GM19238 (cell line): ENCODE results near the gene DCST2.
A peak's percentile ranks its signal among the peaks of the same experiment; 100 is the strongest.

Experiments used
- DNase-seq: peaks from one replicate; pipeline ENCODE4 v3.0.0; 2011; ENCODE audit warnings: low spot score; ENCODE audit not compliant: insufficient read length

Gene DCST2

DNA sequence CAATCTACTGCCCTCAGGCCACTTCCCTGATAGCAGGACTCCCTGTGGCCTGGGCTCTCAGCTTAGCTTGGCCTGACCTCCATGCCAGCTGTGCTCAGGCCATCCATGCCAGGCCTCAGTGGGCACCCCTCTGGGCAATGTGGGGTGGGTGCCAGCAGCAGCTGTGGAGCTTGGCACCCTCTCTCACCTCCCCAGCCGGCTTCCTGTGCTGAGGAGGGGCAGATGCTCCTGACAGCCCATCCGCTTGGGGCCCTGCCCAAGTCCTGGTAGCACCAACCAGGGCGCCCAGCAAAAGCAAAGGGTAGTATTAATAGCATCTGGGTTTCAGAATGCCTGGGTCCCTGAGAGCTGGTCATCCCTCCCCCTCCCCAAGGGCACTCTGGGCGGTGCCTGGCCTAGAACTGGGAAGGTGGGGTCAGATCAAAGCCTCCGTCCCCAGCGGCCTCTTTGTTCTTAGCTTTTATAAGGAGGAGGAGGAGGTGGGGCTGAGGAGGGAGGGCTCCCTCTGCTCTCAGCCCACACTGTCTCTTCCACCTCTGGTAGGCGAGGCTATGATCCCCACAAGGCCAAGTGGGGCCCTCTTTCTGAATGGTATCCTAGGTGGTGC is 36.1 kb upstream of the DCST2 start:
- no peak for DNase-seq

DNA sequence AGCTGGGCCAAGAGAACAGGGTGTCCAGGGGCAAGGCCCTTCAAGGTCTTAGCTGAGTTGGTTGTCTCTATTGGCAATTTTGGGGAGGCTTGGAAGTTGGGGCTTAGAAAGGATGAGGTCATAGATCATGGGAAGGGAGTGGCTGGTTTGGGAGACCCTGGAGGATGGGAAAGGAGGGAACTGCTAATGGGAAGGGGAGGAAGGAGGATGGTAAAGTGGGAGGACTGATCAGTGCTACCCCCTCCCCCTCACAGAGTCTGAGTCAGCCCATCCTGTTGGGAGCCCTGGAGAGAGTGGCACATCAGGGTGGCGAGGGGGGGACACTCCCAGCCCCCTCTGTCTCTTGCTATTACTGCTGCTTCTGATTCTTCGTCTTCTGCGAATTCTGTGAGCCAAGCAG is 35.0 kb upstream of the DCST2 start:
- no peak for DNase-seq

DNA sequence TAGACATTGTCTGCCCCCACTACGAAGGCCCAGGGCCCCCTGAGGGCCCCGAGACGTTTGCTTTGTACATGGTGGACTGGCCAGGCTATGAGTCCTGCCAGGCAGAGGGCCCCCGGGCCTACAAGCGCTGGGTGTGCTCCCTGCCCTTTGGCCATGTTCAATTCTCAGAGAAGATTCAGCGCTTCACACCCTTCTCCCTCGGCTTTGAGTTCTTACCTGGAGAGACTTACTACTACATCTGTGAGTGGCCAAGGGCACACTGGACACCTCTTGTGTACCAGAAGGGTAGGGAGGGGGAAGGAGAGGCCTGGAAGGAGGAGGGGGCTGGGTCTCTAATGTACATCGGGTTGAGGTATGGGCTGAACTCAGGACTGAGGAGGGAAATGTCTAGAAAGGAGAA is 33.2 kb upstream of the DCST2 start:
- DNase-seq, result no peak

DNA sequence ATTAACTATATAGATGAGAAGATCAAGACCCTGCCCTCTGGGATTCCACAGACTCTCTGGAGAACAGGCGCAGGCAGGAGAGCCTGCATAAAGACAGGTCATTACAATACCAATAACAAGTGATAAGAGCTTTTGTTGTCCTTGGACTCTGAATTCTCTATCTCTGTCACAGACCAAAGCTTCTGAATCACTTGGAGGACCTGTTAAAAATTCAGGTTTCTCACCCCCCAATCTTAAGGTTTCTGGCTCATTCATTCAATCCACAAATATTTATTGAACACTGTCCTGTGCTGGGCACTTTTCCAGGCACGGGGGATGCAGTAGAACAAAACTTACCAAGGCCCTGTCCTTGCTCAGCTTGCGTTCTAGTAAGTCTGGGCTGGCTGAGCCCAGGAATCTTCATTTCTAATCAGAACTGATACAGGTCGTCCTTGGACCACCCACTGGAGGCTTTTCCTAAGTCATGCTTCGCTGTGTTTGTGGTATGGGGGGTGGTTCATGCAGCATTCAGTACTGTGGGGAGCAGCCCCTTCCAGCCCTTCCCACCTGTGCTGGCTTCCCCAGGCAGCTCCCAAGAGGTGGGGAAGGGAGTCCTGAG is 31.4 kb upstream of the DCST2 start:
- DNase-seq, result no peak

DNA sequence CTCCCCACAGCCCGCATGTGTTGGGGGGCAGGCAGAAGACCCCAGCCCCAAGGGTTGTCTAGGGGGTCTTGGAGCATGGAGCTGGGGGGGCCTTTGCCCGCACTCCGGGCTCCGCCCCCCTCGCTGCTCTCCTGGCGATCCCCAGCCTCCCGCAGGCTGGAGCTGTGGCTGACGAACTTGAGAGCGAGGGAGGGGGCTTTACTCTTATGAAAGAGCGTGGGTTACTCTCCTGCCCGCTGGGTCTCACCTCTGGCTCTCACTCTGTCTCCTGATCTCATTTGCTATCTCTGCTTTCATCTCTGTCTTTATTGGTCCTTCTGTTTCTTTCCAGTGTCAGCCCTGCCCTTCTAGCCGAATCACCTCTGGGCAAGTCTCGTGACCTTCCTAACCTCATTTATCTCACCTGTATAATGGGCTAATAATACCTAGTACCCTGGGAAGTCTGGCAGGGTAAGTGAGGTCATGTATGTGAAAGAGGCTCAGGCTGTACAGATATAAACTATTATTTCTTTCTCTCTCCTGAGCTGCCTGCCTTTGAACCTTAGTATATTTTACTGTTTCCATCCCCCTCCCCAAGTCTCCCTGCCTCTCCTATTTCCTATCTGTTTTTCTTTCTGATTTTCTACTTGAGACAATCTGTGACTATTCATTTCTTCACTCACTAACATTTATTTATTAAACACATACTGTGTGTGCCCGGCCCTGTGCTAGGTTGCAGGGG is 30.7 kb upstream of the DCST2 start:
- DNase-seq, result no peak

DNA sequence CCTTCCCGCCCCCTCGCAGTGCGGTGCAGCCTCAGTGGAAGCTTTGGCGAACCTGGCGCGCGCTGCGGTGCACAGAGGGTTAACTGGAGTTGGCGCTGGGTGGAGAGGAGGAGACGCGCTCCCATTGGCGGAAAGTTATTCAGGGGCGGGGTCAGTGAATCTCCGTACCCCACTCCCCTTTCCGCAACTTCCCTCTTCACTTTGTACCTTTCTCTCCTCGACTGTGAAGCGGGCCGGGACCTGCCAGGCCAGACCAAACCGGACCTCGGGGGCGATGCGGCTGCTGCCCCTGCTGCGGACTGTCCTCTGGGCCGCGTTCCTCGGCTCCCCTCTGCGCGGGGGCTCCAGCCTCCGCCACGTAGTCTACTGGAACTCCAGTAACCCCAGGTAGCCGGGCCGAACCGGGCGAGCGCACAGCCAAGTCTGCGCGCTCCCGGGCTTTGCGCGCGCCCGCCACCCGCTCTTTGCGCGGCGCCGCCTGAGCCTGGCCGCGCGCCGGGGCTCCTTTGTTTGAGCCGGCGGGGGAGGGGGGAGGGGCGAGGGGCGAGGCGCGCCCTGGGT is 30.0 kb upstream of the DCST2 start, which contains the start of gene EFNA4:
EFNA4 (plus strand) TSS at position 191 of the 561 bp plus-strand sequence; CDS start at position 275, 84 bp downstream.
- DNase-seq, result peak; percentile 93

DNA sequence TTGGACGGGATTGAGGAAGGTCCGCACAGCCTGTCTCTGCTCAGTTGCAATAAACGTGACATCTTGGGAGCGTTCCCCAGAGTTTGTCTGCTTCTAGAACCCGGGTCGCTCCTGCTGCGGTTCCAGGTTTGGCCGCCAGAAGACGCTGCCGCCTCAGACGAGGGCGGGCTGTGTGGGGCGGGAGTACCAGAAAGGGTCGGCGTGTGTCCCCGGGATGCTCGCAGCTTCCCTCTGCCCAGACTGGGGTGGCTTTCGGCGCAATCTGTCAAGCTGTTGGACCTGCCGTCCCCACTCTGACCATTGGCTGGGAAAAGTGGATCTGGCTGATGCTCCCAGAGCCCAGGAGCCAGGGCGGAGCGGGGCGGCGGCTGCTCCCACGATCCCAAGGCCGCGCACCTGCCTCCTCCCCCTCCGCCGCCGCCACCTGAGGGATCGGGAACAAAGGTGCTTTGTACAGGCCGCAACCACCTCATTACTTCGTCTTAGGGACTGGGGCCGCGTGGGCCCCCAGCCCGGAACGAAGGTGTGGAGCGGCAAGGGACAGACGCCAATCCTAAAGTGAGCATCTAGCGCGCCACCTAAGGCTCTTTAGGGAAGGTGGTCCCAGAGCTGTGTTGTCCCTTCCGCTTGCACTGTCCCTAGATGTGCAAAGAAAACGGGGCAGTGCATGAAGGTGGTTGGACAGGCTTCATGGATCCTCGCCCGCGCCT is 29.3 kb upstream of the DCST2 start:
- DNase-seq, result peak; percentile 80

DNA sequence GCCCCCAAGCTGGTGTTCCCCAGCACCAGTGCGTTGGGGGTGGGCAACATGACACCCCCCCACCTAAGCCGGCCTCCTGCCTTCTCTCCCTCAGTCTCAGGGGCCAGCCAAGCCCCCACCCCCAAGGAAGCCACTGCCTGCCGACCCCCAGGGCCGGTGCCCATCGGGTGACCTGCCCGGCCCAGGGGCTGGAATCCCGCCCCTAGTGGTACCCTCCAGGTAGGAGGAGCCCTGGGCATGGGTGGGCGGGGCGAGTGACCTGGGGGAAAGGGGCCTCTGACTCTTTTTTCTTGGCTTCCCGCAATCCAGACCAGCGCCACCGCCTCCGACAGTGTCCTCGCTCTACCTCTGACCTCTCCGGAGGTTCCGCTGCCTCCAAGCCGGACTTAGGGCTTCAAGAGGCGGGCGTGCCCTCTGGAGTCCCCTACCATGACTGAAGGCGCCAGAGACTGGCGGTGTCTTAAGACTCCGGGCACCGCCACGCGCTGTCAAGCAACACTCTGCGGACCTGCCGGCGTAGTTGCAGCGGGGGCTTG is 28.6 kb upstream of the DCST2 start:
- DNase-seq, result no peak

DNA sequence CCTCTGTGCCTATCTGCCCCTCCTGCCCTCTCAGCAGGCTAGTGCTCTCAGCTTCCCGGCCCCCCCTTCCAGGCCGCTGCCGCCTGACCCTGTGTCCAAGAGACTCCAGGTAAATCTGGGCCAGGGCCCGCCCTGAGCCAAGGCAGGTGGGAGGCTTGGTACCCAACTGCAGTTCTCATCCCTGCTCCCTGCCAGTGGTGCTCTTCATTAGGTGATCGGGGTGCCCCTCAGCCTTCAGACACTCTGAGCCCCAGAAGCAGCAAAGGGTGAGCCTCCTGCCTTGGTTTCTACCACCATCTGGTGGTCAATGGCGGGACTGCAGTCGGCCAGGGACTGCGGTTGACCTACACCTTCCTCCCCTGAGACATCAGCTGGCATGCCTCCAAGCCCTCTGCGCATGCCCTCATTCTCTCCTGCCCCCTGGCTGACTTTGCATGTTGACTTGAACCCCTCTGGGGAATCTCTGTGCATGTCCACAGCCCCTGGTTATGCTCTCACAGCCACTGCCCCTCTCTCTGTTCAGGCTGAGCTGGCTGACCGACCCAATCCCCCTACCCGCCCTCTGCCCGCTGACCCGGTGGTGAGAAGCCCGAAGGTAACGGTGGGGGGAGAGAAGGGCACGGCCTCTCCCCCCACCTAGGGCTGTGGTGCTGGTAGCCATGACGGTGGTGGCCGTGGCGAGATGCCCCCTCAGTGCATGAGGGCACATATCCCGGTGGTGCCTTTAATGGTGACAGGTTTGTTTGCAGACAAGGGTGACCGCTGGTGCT is 28.0 kb upstream of the DCST2 start:
- peak; percentile 93 for DNase-seq

DNA sequence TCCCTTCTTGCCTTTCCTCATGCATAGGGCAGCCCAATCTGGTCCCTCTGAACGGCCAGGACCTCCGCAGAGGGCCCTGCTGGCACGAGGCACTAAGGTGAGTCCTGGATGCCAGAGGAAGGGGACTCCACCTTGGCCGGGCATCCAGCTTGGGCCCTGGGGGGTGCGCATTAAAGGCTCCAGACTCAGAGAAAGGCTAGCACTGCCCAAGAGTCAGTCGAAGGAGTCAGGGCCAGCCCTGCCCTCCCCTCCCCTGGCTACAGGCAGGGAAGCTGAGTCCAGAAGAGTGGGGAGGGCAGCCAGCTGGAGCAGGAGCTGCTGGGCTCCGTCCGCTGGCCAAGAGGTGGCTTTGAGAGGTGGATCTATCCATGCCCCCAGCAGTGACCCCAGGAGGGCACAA is 27.2 kb upstream of the DCST2 start:
- DNase-seq, result no peak

DNA sequence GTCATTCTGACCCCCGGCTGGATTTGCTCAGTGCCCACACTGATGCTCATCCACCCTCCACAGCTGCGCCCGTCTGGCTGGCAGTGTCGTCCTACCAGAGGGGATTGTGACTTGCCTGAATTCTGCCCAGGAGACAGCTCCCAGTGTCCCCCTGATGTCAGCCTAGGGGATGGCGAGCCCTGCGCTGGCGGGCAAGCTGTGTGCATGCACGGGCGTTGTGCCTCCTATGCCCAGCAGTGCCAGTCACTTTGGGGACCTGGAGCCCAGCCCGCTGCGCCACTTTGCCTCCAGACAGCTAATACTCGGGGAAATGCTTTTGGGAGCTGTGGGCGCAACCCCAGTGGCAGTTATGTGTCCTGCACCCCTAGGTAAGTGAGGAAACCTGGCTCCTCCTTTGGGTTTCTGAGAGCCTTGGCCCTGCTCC is 24.2 kb upstream of the DCST2 start:
- no peak for DNase-seq

DNA sequence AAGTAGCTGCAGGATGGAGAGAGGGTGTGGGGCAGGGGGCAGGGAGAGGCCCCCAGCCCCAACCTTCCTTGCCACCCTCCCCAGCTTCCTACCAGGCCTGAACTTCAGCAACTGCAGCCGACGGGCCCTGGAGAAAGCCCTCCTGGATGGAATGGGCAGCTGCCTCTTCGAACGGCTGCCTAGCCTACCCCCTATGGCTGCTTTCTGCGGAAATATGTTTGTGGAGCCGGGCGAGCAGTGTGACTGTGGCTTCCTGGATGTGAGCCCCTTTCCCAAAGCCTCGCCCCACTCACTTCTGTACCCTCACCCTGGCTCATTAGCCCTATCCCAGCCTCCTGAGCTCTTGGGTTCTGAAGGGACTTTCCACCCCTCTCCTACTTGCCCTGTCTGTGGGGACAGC is 23.5 kb upstream of the DCST2 start:
- no peak for DNase-seq

DNA sequence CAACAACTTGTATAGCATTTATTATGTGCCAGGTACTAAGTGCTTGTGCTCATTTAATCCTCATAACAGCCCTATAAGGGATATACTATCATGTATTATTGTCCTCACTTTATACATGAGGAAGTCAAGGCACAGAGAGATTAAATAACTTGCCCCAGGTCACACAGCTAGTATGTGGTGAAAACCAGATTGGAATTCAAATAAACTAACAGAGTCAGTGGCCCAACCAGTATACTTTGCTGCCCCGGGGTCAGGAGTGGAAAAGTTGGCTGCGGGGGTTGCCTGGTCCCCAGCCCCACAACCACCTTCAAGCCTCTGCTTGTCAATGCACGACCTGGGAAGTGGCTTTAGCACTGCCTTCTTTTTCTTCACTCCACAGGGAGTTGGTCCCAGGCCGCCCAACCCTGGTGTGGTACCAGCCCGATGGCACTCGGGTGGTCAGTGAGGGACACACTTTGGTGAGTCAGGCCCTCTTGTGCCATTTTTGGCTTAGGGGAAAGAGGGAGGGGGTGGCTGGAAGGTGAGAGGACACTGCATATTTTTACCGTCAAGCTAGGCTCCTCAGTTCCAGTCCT is 20.0 kb upstream of the DCST2 start:
- DNase-seq, result no peak

DNA sequence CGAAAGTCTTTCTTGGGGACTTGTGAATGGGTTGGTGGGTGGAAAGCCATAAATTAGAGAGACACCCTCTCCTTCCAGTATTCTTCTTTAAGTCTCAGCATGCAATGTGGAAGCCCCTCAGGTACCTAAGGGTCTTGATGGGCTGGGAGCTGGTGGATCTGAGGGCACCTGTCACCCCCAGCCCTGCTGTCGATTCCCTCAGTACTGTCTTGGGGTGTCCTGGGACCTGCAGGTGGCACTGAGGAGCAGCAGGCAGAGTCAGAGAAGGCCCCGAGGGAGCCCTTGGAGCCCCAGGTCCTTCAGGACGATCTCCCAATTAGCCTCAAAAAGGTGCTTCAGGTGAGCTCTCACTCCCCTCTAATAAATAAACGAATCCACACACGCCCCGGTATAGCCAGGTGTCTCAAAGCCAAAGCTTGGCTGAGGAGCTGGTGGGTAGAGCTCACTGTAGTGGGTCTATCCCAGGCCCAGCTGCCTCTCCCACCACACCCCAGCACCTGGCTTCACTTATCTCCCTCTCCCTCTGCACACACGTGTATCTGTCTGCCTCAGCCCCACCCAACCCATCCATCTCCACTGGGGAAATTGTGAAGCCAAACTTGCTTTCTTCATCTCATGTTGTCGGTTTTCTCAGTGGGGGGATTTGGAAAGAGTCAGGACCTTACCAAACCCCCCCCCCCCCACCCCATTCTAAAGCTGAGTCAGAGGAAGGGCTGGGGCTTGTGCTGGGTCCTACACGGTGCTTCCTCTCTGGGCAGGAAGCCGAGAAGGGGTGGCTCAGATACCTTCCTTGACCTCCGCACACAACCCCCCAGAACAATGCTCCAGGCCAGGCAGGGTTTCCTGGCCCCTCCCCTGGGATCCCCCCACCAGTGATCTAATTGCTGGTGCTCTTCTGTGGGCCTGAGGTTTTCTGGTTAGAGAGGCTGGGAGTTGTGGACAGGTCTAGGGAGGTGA is 19.1 kb upstream of the DCST2 start:
- no peak for DNase-seq

DNA sequence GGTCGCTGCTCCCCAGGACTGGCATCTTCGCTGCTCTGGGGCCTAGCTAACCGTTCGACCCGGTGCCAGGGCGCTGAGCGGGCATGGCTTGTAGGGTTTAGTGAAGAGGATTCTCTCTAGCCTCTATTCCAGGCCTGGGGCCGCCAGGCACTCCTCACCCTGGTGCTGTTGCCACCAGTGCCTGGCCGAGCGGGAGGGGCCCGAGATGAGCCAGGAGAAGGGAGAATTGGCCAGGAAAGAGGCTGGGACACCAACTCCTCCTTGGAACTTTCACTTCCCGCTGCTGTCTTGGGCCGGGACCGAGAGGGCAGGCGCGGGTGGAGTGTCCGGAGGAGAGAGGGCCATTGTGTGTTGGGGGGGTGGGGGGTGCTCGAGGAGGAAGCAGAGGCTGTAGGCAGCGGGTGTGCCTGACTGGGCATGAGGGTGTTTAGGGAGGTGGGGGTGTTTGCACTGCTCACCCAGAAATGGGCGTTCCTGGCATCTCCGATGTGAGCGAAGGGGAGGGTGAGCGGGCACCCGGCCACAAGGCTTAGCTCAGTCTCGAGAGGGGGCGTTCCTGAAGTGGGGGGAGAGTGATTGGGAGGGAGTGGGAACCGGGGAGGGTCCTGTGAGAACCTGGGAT is 18.3 kb upstream of the DCST2 start:
- no peak for DNase-seq

DNA sequence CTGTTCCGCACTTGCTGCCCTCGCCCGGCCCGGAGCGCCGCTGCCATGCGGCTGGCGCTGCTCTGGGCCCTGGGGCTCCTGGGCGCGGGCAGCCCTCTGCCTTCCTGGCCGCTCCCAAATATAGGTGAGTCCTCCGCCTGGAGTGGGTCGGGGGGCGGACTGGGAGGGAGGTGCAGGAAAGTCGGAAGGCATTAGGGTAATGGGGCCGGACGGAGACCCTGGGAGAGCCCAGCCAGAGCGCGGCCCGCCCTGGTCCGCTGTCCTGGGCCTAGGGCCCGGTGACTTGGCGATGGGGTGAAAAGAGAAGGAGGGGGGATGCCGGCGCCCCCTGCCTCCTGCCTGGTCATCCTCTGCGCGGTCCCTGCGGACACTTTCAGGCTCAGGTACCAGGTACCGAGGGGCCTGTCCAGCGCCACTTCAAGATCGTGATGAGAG is 17.8 kb upstream of the DCST2 start:
- DNase-seq, result no peak

DNA sequence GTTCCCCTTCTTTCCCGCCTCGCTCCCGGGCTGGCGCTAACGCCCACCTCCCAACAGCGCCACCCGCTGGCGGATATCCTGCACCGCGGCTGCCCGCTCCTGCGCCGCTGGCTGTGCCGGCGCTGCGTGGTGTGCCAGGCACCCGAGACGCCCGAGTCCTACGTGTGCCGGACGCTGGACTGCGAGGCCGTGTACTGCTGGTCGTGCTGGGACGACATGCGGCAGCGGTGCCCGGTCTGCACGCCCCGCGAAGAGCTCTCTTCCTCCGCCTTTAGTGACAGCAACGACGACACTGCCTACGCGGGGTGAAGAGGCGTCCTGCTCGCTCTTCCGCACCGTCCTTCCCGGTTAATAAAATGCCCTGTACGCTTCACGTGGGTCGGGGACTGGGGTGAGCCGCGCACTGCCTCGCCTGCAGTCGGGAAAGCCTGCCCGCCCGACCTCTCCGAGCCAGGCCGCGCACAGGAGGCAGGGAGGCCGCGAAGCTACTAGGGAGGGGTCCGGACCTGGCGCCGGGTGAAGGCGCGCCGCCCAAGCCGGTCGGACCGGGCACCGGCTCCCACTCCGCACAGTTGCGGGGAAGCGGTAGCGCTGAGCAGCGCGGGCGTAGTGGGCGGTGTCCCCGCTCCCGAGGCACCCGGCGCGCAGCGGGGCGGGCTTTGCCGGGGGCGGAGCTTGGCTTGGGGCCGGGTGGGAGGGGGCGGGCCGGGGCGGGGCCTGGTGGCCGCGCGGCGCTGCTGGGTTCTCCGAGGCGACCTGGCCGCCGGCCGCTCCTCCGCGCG is 17.2 kb upstream of the DCST2 start, which contains the start of gene ADAM15:
ADAM15 (plus strand) TSS at position 757 of the 782 bp plus-strand sequence. CDS start 71 bp downstream, outside the sequence.
- peak; percentile 99 for DNase-seq
